Measurements from ENCODE around the gene FYB1.

FYB1 gene

GRCh38 chr5:39072925-39073766 lies 146.2 kb downstream of the FYB1 start:
- in situ Hi-C loops (cut with HindIII; ENCODE audit: low sequenced_read_pairs): no loop called here
- H3K4me3 ChIP-seq (ENCODE audit: low read depth, low read length): peak overlapping the region; percentile 88
- TF ChIP-seq CTCF (IDR thresholded peaks at IDR 0.05; ENCODE audit: low read depth, low read length, missing control alignments): no peak
- DNase-seq (ENCODE audit: low read depth): peak; percentile 11

GRCh38 chr5:39068099-39068498 lies 151.3 kb downstream of the FYB1 start:
- DNase-seq (ENCODE audit: low read depth): no peak
- H3K4me3 ChIP-seq (ENCODE audit: low read depth, low read length): no peak overlapping the region
- in situ Hi-C loops (cut with HindIII; ENCODE audit: low sequenced_read_pairs): no loop called here
- TF ChIP-seq CTCF (IDR thresholded peaks at IDR 0.05; ENCODE audit: low read depth, low read length, missing control alignments): no peak

- no peak overlapping the region for H3K4me3 ChIP-seq (ENCODE audit: low read depth, low read length)
- DNase-seq (ENCODE audit: low read depth): no peak
- no peak for TF ChIP-seq CTCF (IDR thresholded peaks at IDR 0.05; ENCODE audit: low read depth, low read length, missing control alignments)
- in situ Hi-C loops (cut with HindIII; ENCODE audit: low sequenced_read_pairs): no loop called here
These were observed 154.9 kb downstream of the FYB1 start for GRCh38 chr5:39064450-39064849.

- in situ Hi-C loops (cut with HindIII; ENCODE audit: low sequenced_read_pairs): no loop called here
- no peak for TF ChIP-seq CTCF (IDR thresholded peaks at IDR 0.05; ENCODE audit: low read depth, low read length, missing control alignments)
- H3K4me3 ChIP-seq (ENCODE audit: low read depth, low read length): no peak overlapping the region
- DNase-seq (ENCODE audit: low read depth): no peak
These were observed 156.3 kb downstream of the FYB1 start for GRCh38 chr5:39063037-39063436.

GRCh38 chr5:39062530-39062929 lies 156.8 kb downstream of the FYB1 start:
- no peak for DNase-seq (ENCODE audit: low read depth)
- no peak overlapping the region for H3K4me3 ChIP-seq (ENCODE audit: low read depth, low read length)
- in situ Hi-C loops (cut with HindIII; ENCODE audit: low sequenced_read_pairs): no loop called here
- TF ChIP-seq CTCF (IDR thresholded peaks at IDR 0.05; ENCODE audit: low read depth, low read length, missing control alignments): no peak

GRCh38 chr5:39062104-39062503 lies 157.3 kb downstream of the FYB1 start:
- no peak for TF ChIP-seq CTCF (IDR thresholded peaks at IDR 0.05; ENCODE audit: low read depth, low read length, missing control alignments)
- no peak overlapping the region for H3K4me3 ChIP-seq (ENCODE audit: low read depth, low read length)
- in situ Hi-C loops (cut with HindIII; ENCODE audit: low sequenced_read_pairs): no loop called here
- DNase-seq (ENCODE audit: low read depth): no peak
